ENCODE results near the gene C1orf94.

C1orf94 gene

GRCh38 chr1:34188418-34188817, 11.7 kb downstream of the C1orf94 start:
- Histone ChIP-seq H3K9me3 (ENCODE audit: severe bottlenecking) (no peaks in the 10 kb centered on the region), H3K36me3 (no peaks in the 10 kb centered on the region), H3K4me3 (ENCODE audit: low read depth, low read length) (no peak overlapping the region), H3K27me3 (ENCODE audit: insufficient read depth, low read depth, severe bottlenecking) (peaks cover 70% of the 10 kb centered on the region), H3K27ac (no peak overlapping the region)
- TF ChIP-seq CTCF (IDR thresholded peaks at IDR 0.05; ENCODE audit: low read depth, low read length): no peak
- DNase-seq: no peak

- no peak for TF ChIP-seq CTCF (IDR thresholded peaks at IDR 0.05; ENCODE audit: low read depth, low read length)
- peaks cover 75% of the 10 kb centered on the region for H3K27me3 ChIP-seq (ENCODE audit: insufficient read depth, low read depth, severe bottlenecking)
- H3K27ac ChIP-seq: no peak overlapping the region
- DNase-seq: no peak
- H3K36me3 ChIP-seq: no peaks in the 10 kb centered on the region
- no peaks in the 10 kb centered on the region for H3K9me3 ChIP-seq (ENCODE audit: severe bottlenecking)
- no peak overlapping the region for H3K4me3 ChIP-seq (ENCODE audit: low read depth, low read length)
These were observed 12.3 kb downstream of the C1orf94 start for GRCh38 chr1:34188985-34189384.

- Histone ChIP-seq H3K36me3 (no peaks in the 10 kb centered on the region), H3K4me3 (ENCODE audit: low read depth, low read length) (no peak overlapping the region), H3K27ac (no peak overlapping the region), H3K27me3 (ENCODE audit: insufficient read depth, low read depth, severe bottlenecking) (peaks cover 78% of the 10 kb centered on the region), H3K9me3 (ENCODE audit: severe bottlenecking) (no peaks in the 10 kb centered on the region)
- no peak for DNase-seq
- TF ChIP-seq CTCF (IDR thresholded peaks at IDR 0.05; ENCODE audit: low read depth, low read length): no peak
These were observed 14.0 kb downstream of the C1orf94 start for GRCh38 chr1:34190692-34191091.

GRCh38 chr1:34192621-34193020, 15.9 kb downstream of the C1orf94 start:
- no peak for TF ChIP-seq CTCF (IDR thresholded peaks at IDR 0.05; ENCODE audit: low read depth, low read length)
- Histone ChIP-seq H3K27ac (no peak overlapping the region), H3K9me3 (ENCODE audit: severe bottlenecking) (no peaks in the 10 kb centered on the region), H3K27me3 (ENCODE audit: insufficient read depth, low read depth, severe bottlenecking) (peaks cover 80% of the 10 kb centered on the region), H3K36me3 (no peaks in the 10 kb centered on the region), H3K4me3 (ENCODE audit: low read depth, low read length) (no peak overlapping the region)
- DNase-seq: no peak

- Histone ChIP-seq H3K4me3 (ENCODE audit: low read depth, low read length) (no peak overlapping the region), H3K27me3 (ENCODE audit: insufficient read depth, low read depth, severe bottlenecking) (peaks cover 88% of the 10 kb centered on the region), H3K9me3 (ENCODE audit: severe bottlenecking) (no peaks in the 10 kb centered on the region), H3K36me3 (no peaks in the 10 kb centered on the region), H3K27ac (no peak overlapping the region)
- no peak for TF ChIP-seq CTCF (IDR thresholded peaks at IDR 0.05; ENCODE audit: low read depth, low read length)
- no peak for DNase-seq
These were observed 23.2 kb downstream of the C1orf94 start for GRCh38 chr1:34199927-34200326.

- Histone ChIP-seq H3K9me3 (ENCODE audit: severe bottlenecking) (no peaks in the 10 kb centered on the region), H3K27ac (no peak overlapping the region), H3K27me3 (ENCODE audit: insufficient read depth, low read depth, severe bottlenecking) (peaks cover 92% of the 10 kb centered on the region), H3K36me3 (no peaks in the 10 kb centered on the region), H3K4me3 (ENCODE audit: low read depth, low read length) (no peak overlapping the region)
- no peak for TF ChIP-seq CTCF (IDR thresholded peaks at IDR 0.05; ENCODE audit: low read depth, low read length)
- DNase-seq: no peak
These were observed 36.0 kb downstream of the C1orf94 start for GRCh38 chr1:34212673-34213072.
